Posterior vena cava (tissue), 2 donors: Measurements from ENCODE around the gene USHBP1. TPM values are rescaled to one million over a fixed set of nuclear protein-coding genes. Genes with fewer than 3 reads are reported as not detected.
A peak's percentile ranks its signal among the peaks of the same experiment; 100 is the strongest.
"Not testable (repeated sequence)": the region's sequence is repeated elsewhere in the genome, so short reads cannot be mapped to it uniquely, and the experiment has no call there.

ENCODE experiments used
- DNase-seq: peaks from one replicate; pipeline ENCODE4 v3.0.0-alpha.2; 2020; ENCODE audit warnings: low spot score
- intact Hi-C, 2 donors: fragments of 100-400 bp; cut with DNase I; formaldehyde crosslinking; loops; one replicate each; pipeline versions ENCODE4 v1.14.1 to v1.14.2; 2022 to 2023
- total RNA-seq, 2 donors: library from RNA; stranded (reverse); fragmentation: NEBNext Ultra II Directional; extraction: Animal tissue kit (Norgen Biotek cat#: 25700); gene quantifications; one replicate each; pipeline ENCODE4 v1.2.1, GENCODE V29; 2021
- donor health status: DM: yes; HTN: yes; CAD: no.
- donor health status: DM: yes; HTN: yes; CAD: no.

Gene USHBP1
- total RNA-seq, 2 donors from 2014 or later: 4.8 to 5.7 TPM

- no peak for DNase-seq
These were observed 36.6 kb upstream of the USHBP1 start for GRCh38 chr19:17300992-17301619.

GRCh38 chr19:17296976-17297375 lies 32.4 kb upstream of the USHBP1 start:
- intact Hi-C loops: loop anchor here in 1 of 2 donors (10.0 kb wide), 1 partner anchor 48 kb away; no protein-coding TSS in a partner anchor
- DNase-seq: no peak

More at GRCh38 chr19:17300992-17301619, 36.6 kb upstream of the USHBP1 start:
- intact Hi-C loops: no loop called here

DNA sequence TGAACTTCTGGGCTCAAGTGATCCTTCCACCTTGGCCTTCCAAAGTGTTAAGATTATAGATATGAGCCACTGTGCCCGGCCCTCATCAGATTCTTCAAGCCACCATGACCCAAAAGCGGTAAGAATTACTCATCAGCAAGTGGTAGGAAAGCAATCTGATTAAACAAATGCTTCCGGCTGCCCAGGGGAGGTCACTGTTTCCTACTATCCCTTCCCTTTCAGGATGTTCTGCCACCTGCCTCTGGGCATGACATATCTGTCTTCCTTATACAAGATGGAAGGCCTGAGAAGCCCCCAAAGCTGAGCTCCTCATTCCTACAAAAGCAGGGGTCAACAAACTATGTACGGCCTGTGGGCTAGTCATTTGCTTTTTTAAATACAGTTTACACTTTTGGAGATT lies 31.7 kb upstream of the USHBP1 start:
- no peak for DNase-seq
- intact Hi-C loops: loop anchor here in 1 of 2 donors (10.0 kb wide), 1 partner anchor 49 kb away; no protein-coding TSS in a partner anchor

DNA sequence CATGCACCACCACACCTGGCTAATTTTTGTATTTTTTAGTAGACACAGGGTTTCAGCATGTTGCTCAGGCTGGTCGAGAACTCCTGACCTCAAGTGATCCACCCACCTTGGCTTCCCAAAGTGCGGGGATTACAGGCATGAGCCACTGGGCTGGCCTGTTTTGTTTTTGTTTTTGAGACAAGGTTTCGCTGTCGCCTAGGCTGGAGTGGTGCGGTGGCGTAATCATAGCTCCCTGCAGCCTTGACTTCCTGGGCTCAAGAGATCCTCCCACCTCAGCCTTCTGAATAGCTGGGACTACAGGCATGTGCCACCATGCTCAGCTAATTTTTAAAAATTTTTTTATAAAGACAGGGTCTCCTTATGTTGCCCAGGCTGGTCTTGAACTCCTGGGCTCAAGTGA lies 31.0 kb upstream of the USHBP1 start:
- intact Hi-C loops: loop anchor here in 1 of 2 donors (10.0 kb wide), 1 partner anchor 49 kb away; no protein-coding TSS in a partner anchor
- DNase-seq: not testable (repeated sequence)

GRCh38 chr19:17294051-17294891 lies 29.7 kb upstream of the USHBP1 start:
- peak; percentile 86 for DNase-seq
- intact Hi-C loops: loop anchor here in 1 of 2 donors (5.0 to 10.0 kb wide), 2 partner anchors 51 to 93 kb away; no protein-coding TSS in a partner anchor

DNA sequence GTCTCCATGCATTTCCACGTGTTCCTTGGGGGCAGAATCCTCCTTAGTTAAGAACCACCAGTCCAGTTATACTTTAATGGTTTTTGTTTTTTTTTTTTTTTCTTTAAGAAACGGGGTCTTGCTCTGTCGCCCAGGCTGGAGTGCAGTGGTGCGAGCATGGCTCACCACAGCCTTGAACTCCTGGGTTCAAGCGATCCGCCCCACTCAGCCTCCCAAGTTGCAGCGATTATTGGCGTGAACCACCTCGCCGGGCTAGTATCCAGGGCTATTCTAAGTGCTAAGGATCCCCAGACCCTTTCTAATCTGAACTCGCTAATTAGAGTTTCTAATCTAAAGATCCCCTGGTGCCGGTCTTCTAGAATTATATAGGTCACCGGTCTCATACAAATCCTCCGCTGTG lies 29.1 kb upstream of the USHBP1 start:
- intact Hi-C loops: loop anchor here in 1 of 2 donors (5.0 to 10.0 kb wide), 2 partner anchors 51 to 94 kb away; no protein-coding TSS in a partner anchor
- no peak for DNase-seq

GRCh38 chr19:17292301-17293074 lies 27.9 kb upstream of the USHBP1 start:
- intact Hi-C loops: loop anchor here in 1 of 2 donors (5.0 to 10.0 kb wide), 2 partner anchors 52 to 95 kb away; no protein-coding TSS in a partner anchor
- peak; percentile 89 for DNase-seq

- intact Hi-C loops: no loop called here
These were observed 24.9 kb upstream of the USHBP1 start for GRCh38 chr19:17289489-17289888.

GRCh38 chr19:17286752-17287151 lies 22.2 kb upstream of the USHBP1 start:
- intact Hi-C loops: no loop called here
- DNase-seq: no peak

More at GRCh38 chr19:17289489-17289888, 24.9 kb upstream of the USHBP1 start:
- DNase-seq: peak; percentile 91

GRCh38 chr19:17286263-17286662 lies 21.7 kb upstream of the USHBP1 start:
- intact Hi-C loops: no loop called here

DNA sequence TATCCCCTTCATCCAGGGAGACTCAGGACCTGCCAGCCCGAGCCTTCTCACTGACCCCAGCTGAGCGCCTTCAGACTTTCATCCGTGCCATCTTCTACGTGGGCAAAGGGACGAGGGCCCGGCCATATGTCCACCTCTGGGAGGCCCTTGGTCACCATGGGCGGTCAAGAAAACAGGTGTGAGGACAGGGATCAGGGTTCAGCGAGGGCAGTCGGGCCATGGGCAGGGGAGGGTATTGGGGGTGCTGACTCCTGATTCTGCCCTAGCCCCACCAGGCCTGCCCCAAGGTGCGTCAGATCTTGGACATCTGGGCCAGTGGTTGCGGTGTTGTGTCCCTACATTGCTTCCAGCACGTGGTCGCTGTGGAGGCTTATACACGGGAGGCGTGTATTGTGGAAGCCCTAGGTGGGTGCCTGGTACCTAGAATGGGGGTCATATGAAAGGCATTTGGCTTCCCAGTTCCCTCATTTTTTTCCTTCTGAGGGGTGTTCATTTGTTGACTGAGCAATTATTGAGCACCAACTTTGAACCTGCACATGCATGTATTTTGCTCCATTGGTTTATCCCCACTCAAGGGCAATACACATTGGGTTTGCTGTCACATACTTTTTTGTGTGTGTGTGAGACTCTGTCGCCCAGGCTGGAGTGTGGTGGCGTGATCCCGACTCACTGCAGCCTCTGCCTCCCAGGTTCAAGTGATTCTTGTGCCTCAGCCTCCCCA lies 21.0 kb upstream of the USHBP1 start:
- intact Hi-C loops: no loop called here

More at GRCh38 chr19:17286263-17286662, 21.7 kb upstream of the USHBP1 start:
- DNase-seq: no peak

GRCh38 chr19:17283504-17283996 lies 19.0 kb upstream of the USHBP1 start:
- intact Hi-C loops: loop anchor here (5.0 kb wide), 2 partner anchors 76 to 211 kb away; no protein-coding TSS in a partner anchor
- DNase-seq: no peak

More for the DNA sequence above, 21.0 kb upstream of the USHBP1 start:
- no peak for DNase-seq

GRCh38 chr19:17282488-17283125 lies 18.1 kb upstream of the USHBP1 start:
- intact Hi-C loops: loop anchor here (5.0 kb wide), 2 partner anchors 75 to 210 kb away; no protein-coding TSS in a partner anchor
- peak; percentile 95 for DNase-seq

- intact Hi-C loops: loop anchor here (5.0 kb wide), 2 partner anchors 74 to 209 kb away; no protein-coding TSS in a partner anchor
- DNase-seq: peak; percentile 84
These were observed 17.1 kb upstream of the USHBP1 start, which contains the start of gene ANKLE1 for GRCh38 chr19:17281391-17282304. ANKLE1 (plus strand) TSS chr19:17281901; CDS start chr19:17281921, 20 bp downstream.

GRCh38 chr19:17279436-17279835 lies 14.9 kb upstream of the USHBP1 start:
- intact Hi-C loops: no loop called here
- DNase-seq: no peak

DNA sequence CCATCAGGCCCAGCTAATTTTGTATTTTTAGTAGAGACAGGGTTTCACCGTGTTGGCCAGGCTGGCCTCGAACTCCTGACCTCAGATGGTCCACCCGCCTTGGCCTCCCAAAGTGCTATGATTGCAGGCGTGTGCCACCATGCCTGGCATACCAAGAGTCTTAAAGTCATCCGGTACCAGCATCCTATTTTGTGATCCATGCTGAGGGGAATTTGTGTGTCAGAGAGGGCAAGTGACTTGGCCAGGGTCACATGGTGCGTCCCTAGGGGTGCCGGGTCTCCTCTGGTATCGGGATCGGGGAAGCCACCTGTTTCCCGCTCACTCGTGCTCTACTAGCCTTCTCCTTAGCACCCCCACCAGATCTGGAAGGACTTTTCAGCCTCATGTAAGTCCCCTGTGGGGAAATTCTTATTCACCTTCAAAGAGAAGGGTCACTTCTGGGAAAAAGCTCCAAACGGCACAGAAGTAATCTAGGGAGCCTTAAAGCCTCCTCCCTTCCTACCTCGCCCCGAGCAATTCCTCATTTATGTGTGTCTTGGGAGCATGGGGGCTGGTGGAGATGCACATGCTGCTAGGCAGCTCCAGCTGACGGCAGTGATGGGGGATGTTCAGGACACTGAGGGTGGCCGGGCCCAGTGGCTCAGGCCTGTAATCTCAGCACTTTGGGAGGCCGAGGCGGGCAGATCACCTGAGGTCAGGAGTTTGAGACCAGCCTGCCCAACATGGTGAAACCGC lies 11.1 kb upstream of the USHBP1 start:
- intact Hi-C loops: no loop called here
- no peak for DNase-seq
